NCI-H1092 treated with DMSO at 0.1 percent for 48 hours (cell line): ENCODE results near the gene ANKRD16.
A peak's percentile ranks its signal among the peaks of the same experiment; 100 is the strongest.
"Not testable (repeated sequence)": the region's sequence is repeated elsewhere in the genome, so short reads cannot be mapped to it uniquely, and the experiment has no call there.

Experiments used
- DNase-seq: peaks from one replicate; lab custom pipeline; 2025; lab: John Stamatoyannopoulos, UW

ANKRD16 gene

GRCh38 chr10:5889624-5890451 lies at the start of gene ANKRD16, which contains the start of gene FBH1:
Gene ANKRD16 (minus strand): TSS chr10:5889893. CDS start chr10:5889354, 539 bp downstream.
Gene FBH1 (plus strand): TSS chr10:5890243. CDS start chr10:5890346, 103 bp downstream.
- peak; percentile 95 for DNase-seq

GRCh38 chr10:5938291-5938690 lies 48.6 kb upstream of the ANKRD16 start:
- no peak for DNase-seq

GRCh38 chr10:5937016-5937415 lies 47.3 kb upstream of the ANKRD16 start:
- DNase-seq, result no peak

- peak; percentile 13 for DNase-seq
These were observed 45.9 kb upstream of the ANKRD16 start for GRCh38 chr10:5935628-5936027.

- no peak for DNase-seq
These were observed 44.3 kb upstream of the ANKRD16 start for GRCh38 chr10:5933909-5934546.

- no peak for DNase-seq
These were observed 42.7 kb upstream of the ANKRD16 start for GRCh38 chr10:5932345-5932744.

- no peak for DNase-seq
These were observed 40.6 kb upstream of the ANKRD16 start for GRCh38 chr10:5930272-5930671.

GRCh38 chr10:5929442-5929841 lies 39.7 kb upstream of the ANKRD16 start:
- no peak for DNase-seq

- DNase-seq, result no peak
These were observed 37.6 kb upstream of the ANKRD16 start for GRCh38 chr10:5927306-5927705.

GRCh38 chr10:5924889-5925288 lies 35.2 kb upstream of the ANKRD16 start:
- DNase-seq, result no peak

GRCh38 chr10:5921746-5922145 lies 32.1 kb upstream of the ANKRD16 start:
- DNase-seq, result no peak

- no peak for DNase-seq
These were observed 29.9 kb upstream of the ANKRD16 start for GRCh38 chr10:5919568-5919967.

GRCh38 chr10:5918763-5919162 lies 29.1 kb upstream of the ANKRD16 start:
- no peak for DNase-seq

- DNase-seq, result no peak
These were observed 27.6 kb upstream of the ANKRD16 start for GRCh38 chr10:5917305-5917704.

- DNase-seq, result no peak
These were observed 25.8 kb upstream of the ANKRD16 start for GRCh38 chr10:5915451-5915850.

- no peak for DNase-seq
These were observed 24.0 kb upstream of the ANKRD16 start for GRCh38 chr10:5913736-5914135.

GRCh38 chr10:5911670-5912069 lies 22.0 kb upstream of the ANKRD16 start:
- DNase-seq, result no peak

GRCh38 chr10:5910323-5911100 lies 20.8 kb upstream of the ANKRD16 start:
- DNase-seq, result peak; percentile 9

GRCh38 chr10:5908676-5909075 lies 19.0 kb upstream of the ANKRD16 start:
- not testable (repeated sequence) for DNase-seq

- DNase-seq, result no peak
These were observed 17.0 kb upstream of the ANKRD16 start for GRCh38 chr10:5906651-5907050.

GRCh38 chr10:5905854-5906507 lies 16.3 kb upstream of the ANKRD16 start:
- DNase-seq, result no peak

- DNase-seq, result no peak
These were observed 14.5 kb upstream of the ANKRD16 start for GRCh38 chr10:5904227-5904626.
